HEK293 (cell line): Measurements from ENCODE around the gene PRELID3B.

Experiments
- CTCF ChIA-PET: fragments of 350-600 bp; formaldehyde crosslinking; extraction: SDS; loops from one replicate; lab custom pipeline; 2021; ENCODE audit warnings: antibody characterized with exemption; lab: Yijun Ruan, JAX
- POLR2A ChIA-PET: fragments of 300-600 bp; formaldehyde crosslinking; extraction: SDS; loops from one replicate; lab custom pipeline; 2020; ENCODE audit warnings: antibody characterized with exemption, inconsistent platforms; lab: Yijun Ruan, JAX
- H3K27ac ChIP-seq: fragments of 200-500 bp; sonication (Bioruptor generic); 2 replicates; pipeline ENCODE4 v1.5.1; 2014; ENCODE audit warnings: low read depth, low read length, control low read depth, inconsistent platforms; ENCODE audit errors: extremely low read depth
- H3K36me3 ChIP-seq, 2 experiments: fragments of 200-500 bp in 1 of 2; sonication (Bioruptor generic) in 1 of 2; 1 replicate in 1 of 2; 2 replicates in 1 of 2; pipeline ENCODE4 v1.5.1; 2014 to 2017; ENCODE audit warnings: inconsistent platforms in 2 of 2, low read length in 2 of 2; ENCODE audit not compliant: control insufficient read depth in 2 of 2, insufficient read depth in 1 of 2
- H3K4me1 ChIP-seq: fragments of 200-500 bp; sonication (Bioruptor generic); 2 replicates; pipeline ENCODE4 v1.5.1; 2014; ENCODE audit warnings: mild to moderate bottlenecking, low read length, inconsistent platforms; ENCODE audit not compliant: control insufficient read depth, insufficient read depth
- H3K4me3 ChIP-seq: 2 replicates; pipeline ENCODE4 v1.5.1; 2011; ENCODE audit warnings: low read depth, mild to moderate bottlenecking, control low read depth, low read length, moderate library complexity
- H3K9me3 ChIP-seq: fragments of 200-500 bp; sonication (Bioruptor generic); 2 replicates; pipeline ENCODE4 v1.5.1; 2014; ENCODE audit warnings: low read depth, low read length, inconsistent platforms; ENCODE audit not compliant: control insufficient read depth, insufficient read depth
- BCL11B ChIP-seq: fragments of 450-650 bp; formaldehyde crosslinking; IDR thresholded peaks from 2 replicates; pipeline ENCODE4 v1.5.1; 2016; ENCODE audit warnings: low read depth, missing biosample characterization, missing genetic modification characterization
- FEZF1 ChIP-seq: fragments of 450-650 bp; formaldehyde crosslinking; IDR thresholded peaks from 2 replicates; pipeline ENCODE4 v1.5.1; 2016; ENCODE audit warnings: missing biosample characterization, missing genetic modification characterization
- KLF8 ChIP-seq: fragments of 450-650 bp; formaldehyde crosslinking; IDR thresholded peaks from 2 replicates; pipeline ENCODE4 v1.5.1; 2016; ENCODE audit warnings: missing biosample characterization, missing genetic modification characterization
- REPIN1 ChIP-seq: fragments of 450-650 bp; formaldehyde crosslinking; IDR thresholded peaks from 2 replicates; pipeline ENCODE4 v1.5.1; 2017; ENCODE audit warnings: missing biosample characterization, missing genetic modification characterization, low read depth
- SCRT1 ChIP-seq: fragments of 450-650 bp; formaldehyde crosslinking; IDR thresholded peaks from 2 replicates; pipeline ENCODE4 v1.5.1; 2016; ENCODE audit warnings: missing biosample characterization, missing genetic modification characterization, borderline replicate concordance
- ZFP37 ChIP-seq: fragments of 450-650 bp; formaldehyde crosslinking; IDR thresholded peaks from 2 replicates; pipeline ENCODE4 v1.5.1; 2016; ENCODE audit warnings: missing biosample characterization, missing genetic modification characterization
- ZNF19 ChIP-seq: fragments of 450-650 bp; formaldehyde crosslinking; IDR thresholded peaks from 2 replicates; pipeline ENCODE4; 2016; ENCODE audit warnings: missing biosample characterization, missing genetic modification characterization, low read depth
- ZNF423 ChIP-seq: fragments of 450-650 bp; formaldehyde crosslinking; IDR thresholded peaks from 2 replicates; pipeline ENCODE4 v1.5.1; 2016; ENCODE audit warnings: missing biosample characterization, missing genetic modification characterization
- ZNF514 ChIP-seq: fragments of 450-650 bp; formaldehyde crosslinking; IDR thresholded peaks from 2 replicates; pipeline ENCODE4 v1.5.1; 2016; ENCODE audit warnings: missing biosample characterization, missing genetic modification characterization
- ZNF530 ChIP-seq: fragments of 450-650 bp; formaldehyde crosslinking; IDR thresholded peaks from 2 replicates; pipeline ENCODE4 v1.5.1; 2016; ENCODE audit warnings: low read depth, missing biosample characterization, missing genetic modification characterization
- ZNF555 ChIP-seq: fragments of 450-650 bp; formaldehyde crosslinking; conservative IDR thresholded peaks from 2 replicates; pipeline ENCODE4 v1.5.1; 2017; ENCODE audit warnings: missing biosample characterization, mild to moderate bottlenecking, missing genetic modification characterization, inconsistent platforms
- ZNF658 ChIP-seq: fragments of 450-650 bp; formaldehyde crosslinking; IDR thresholded peaks from 2 replicates; pipeline ENCODE4; 2016; ENCODE audit warnings: missing biosample characterization, missing genetic modification characterization
- ZNF776 ChIP-seq: fragments of 450-650 bp; formaldehyde crosslinking; IDR thresholded peaks from 2 replicates; pipeline ENCODE4 v1.5.0; 2017; ENCODE audit warnings: missing biosample characterization, missing genetic modification characterization, borderline replicate concordance
- ZSCAN16 ChIP-seq: fragments of 450-650 bp; formaldehyde crosslinking; IDR thresholded peaks from 2 replicates; pipeline ENCODE4 v1.5.1; 2016; ENCODE audit warnings: missing biosample characterization, missing genetic modification characterization
- TF ChIP-seq, protein P1 (sequence below): fragments of 450-650 bp; IDR thresholded peaks from 2 replicates; pipeline ENCODE4 v1.5.1; 2018; ENCODE audit warnings: missing biosample characterization, missing genetic modification characterization

Gene PRELID3B

DNA sequence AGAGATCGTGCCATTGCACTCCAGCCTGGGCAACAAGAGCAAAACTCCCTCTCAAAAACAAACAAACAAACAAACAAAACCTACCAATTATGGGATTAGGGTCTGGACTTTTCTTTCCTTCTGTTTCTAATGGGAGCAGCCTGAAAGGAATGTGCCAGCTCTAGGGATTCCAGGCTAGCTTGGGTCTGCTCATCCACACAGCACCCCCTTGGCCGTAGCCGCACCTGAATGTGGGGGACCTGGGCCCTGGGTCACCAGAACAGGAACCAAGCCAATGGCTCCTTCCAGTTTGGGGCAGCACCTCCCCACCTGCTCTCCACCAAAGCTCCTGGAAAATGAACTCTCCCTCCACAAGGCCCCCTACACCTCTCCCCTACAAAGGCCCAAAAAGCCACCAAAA is 42.3 kb downstream of the PRELID3B start:
- POLR2A ChIA-PET: no interaction called here
- H3K4me3 ChIP-seq: no peak overlapping the region
- TF ChIP-seq KLF8 (tag by site-specific recombination) (no peak), BCL11B (no peak), ZNF423 (tag by site-specific recombination) (no peak), SCRT1 (tag by site-specific recombination) (no peak), ZFP37 (tag by site-specific recombination) (no peak), REPIN1 (tag by site-specific recombination) (no peak), ZNF530 (tag by site-specific recombination) (no peak)
- TF ChIP-seq, protein P1, sequence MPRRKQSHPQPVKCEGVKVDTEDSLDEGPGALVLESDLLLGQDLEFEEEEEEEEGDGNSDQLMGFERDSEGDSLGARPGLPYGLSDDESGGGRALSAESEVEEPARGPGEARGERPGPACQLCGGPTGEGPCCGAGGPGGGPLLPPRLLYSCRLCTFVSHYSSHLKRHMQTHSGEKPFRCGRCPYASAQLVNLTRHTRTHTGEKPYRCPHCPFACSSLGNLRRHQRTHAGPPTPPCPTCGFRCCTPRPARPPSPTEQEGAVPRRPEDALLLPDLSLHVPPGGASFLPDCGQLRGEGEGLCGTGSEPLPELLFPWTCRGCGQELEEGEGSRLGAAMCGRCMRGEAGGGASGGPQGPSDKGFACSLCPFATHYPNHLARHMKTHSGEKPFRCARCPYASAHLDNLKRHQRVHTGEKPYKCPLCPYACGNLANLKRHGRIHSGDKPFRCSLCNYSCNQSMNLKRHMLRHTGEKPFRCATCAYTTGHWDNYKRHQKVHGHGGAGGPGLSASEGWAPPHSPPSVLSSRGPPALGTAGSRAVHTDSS (tag by site-specific recombination): no peak
- peaks cover 10 to 42% of the 10 kb centered on the region in 2 experiments for H3K36me3 ChIP-seq
- no peaks in the 10 kb centered on the region for H3K9me3 ChIP-seq
- CTCF ChIA-PET: no interaction called here
- no peak overlapping the region for H3K27ac ChIP-seq
- peaks cover 1% of the 10 kb centered on the region; the same call in 1 of the 2 replicates for H3K4me1 ChIP-seq

DNA sequence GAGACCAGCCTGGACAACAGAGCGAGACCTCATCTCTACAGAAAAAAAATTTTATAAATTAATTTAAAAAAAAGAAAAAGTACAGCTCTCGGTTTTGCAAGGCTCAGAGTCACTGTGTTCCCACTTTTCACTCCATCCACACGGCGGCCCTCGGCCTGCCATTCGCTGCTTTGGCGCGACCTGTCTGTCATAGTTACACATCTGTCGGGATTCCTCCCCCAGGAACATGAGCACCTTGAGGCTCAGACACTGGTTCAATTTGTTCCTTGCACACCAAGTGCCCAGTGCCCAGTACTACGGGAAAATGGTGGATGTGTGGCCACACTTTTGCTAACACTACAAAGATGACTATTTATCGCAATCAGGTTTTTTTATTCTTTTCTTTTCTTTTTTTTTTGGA is 43.9 kb downstream of the PRELID3B start:
- ChIA-PET POLR2A (interaction anchor here (1.1 kb wide), 1 partner anchor 12 kb away, joined by 5 read pairs; no protein-coding TSS in a partner anchor), CTCF (no interaction called here)
- Histone ChIP-seq H3K9me3 (no peaks in the 10 kb centered on the region), H3K36me3 (peaks cover 17 to 54% of the 10 kb centered on the region in 2 experiments), H3K4me3 (no peak overlapping the region), H3K27ac (no peak overlapping the region), H3K4me1 (no peaks in the 10 kb centered on the region)
- no peak for TF ChIP-seq ZNF555 (tag by site-specific recombination)
- no peak for TF ChIP-seq ZNF514 (tag by site-specific recombination)
- no peak for TF ChIP-seq ZNF658 (tag by site-specific recombination)
- no peak for TF ChIP-seq ZNF776 (tag by site-specific recombination)
- no peak for TF ChIP-seq ZNF19 (tag by site-specific recombination)

DNA sequence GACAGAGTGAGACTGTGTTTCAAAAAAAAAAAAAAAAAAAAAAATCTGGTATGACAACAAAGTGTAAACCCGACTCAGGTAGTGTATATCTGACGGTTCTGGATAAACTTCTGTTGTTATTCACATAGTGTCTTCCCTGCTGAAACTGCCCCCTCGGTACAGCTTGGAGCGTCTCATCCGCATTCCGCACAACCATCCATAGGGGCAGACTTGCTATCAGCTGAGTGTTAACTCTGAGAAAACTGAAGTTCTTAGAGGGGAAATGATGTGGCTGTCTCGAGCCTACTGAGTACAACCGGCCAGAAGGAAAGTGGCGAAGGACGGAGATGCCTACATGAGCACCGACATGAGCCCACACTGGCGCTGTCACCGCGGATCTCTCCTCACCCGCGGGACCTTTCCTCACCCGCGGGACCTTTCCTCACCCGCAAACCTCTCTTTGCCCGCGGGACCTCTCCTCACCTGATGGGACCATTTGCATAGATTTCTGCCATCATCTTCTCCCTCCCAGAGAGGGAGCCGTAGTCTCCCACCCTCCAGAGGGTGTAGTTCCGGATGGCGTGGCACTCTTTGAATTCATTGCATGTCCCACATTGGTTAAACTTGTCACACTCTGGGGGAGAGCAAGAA is 45.3 kb downstream of the PRELID3B start:
- H3K9me3 ChIP-seq: no peaks in the 10 kb centered on the region
- peaks cover 22 to 67% of the 10 kb centered on the region in 2 experiments for H3K36me3 ChIP-seq
- POLR2A ChIA-PET: interaction anchor here (0.8 kb wide), 1 partner anchor 127 kb away, joined by 4 read pairs; no protein-coding TSS in a partner anchor
- H3K27ac ChIP-seq: no peak overlapping the region
- no peaks in the 10 kb centered on the region for H3K4me1 ChIP-seq
- no peak for TF ChIP-seq ZSCAN16 (tag by site-specific recombination)
- H3K4me3 ChIP-seq: no peak overlapping the region
- CTCF ChIA-PET: no interaction called here

DNA sequence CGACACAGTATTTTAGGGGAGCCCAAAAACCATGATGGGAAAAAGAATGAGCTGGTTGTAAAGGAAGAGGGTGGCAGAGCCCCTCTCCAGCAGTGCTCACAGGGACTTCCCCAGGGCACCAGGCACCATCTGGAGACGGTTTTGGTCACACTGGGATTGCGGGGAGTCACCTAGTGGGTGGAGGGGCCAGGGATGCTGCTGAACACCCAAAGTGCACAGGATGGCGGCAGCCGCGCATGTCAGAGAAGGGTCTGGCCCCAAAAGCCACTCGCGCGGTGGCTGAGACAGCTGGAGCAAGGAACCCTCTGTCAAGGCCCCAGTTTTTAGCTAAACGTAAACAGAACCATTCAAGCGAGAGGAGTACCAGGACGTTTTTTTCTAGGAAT is 46.4 kb downstream of the PRELID3B start:
- POLR2A ChIA-PET: interaction anchor here (0.8 kb wide), 1 partner anchor 126 kb away, joined by 4 read pairs; no protein-coding TSS in a partner anchor
- no peak overlapping the region for H3K4me3 ChIP-seq
- H3K9me3 ChIP-seq: no peaks in the 10 kb centered on the region
- CTCF ChIA-PET: interaction anchor here (0.6 to 0.7 kb wide), 3 partner anchors 124 to 459 kb away, joined by 3 to 6 read pairs (median 4); no protein-coding TSS in a partner anchor
- TF ChIP-seq FEZF1 (tag by site-specific recombination): no peak
- H3K4me1 ChIP-seq: no peaks in the 10 kb centered on the region
- H3K36me3 ChIP-seq: peaks cover 22 to 74% of the 10 kb centered on the region in 2 experiments
- H3K27ac ChIP-seq: no peak overlapping the region
